Liver (tissue), 3 donors: ENCODE results near the gene COL27A1.

Source experiments
- CTCF ChIP-seq: fragments of 150-350 bp; IDR thresholded peaks from 2 replicates; pipeline ENCODE4 v1.5.1; 2017; ENCODE audit warnings: improper control_type of control experiment, low read depth, low read length; ENCODE audit not compliant: missing input control
- JUND ChIP-seq, 2 donors: IDR thresholded peaks; 2 replicates each; pipeline ENCODE4 v1.6.1; 2016; ENCODE audit warnings: antibody characterized with exemption in 2 of 2
- MAX ChIP-seq: IDR thresholded peaks from 2 replicates; pipeline ENCODE4 v1.6.1; 2016; ENCODE audit warnings: antibody characterized with exemption
- SP1 ChIP-seq: IDR thresholded peaks from 2 replicates; pipeline ENCODE4 v1.6.1; 2018; ENCODE audit warnings: antibody characterized with exemption, mild to moderate bottlenecking
- donor health status: healthy.
- donor health status: healthy.

DNA sequence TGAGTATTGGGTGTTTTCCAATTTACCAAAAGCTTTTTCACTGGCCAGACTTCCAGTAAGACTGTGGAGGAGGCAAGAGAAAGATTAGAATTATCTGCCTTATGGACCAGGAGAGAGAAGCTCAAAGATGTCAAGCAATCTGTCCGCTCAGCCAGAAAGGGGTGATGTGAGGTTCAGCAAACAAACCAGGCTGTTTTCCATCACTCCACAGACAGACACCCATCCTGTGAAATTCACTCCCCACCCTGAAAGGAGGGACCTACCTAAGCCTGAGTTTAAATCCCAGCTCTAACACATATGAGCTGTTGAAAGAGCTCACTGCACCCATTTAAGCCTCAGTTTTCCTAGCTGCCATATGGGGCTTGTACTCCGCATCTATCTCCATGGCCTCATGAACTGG lies 14.9 kb upstream of the COL27A1 start:
- no peak for TF ChIP-seq SP1
- TF ChIP-seq CTCF, result no peak
- TF ChIP-seq MAX, result no peak
- TF ChIP-seq JUND (IDR thresholded peaks at IDR 0.05), result no peak
